ENCODE measurements around the gene INPP5A.

INPP5A gene

DNA sequence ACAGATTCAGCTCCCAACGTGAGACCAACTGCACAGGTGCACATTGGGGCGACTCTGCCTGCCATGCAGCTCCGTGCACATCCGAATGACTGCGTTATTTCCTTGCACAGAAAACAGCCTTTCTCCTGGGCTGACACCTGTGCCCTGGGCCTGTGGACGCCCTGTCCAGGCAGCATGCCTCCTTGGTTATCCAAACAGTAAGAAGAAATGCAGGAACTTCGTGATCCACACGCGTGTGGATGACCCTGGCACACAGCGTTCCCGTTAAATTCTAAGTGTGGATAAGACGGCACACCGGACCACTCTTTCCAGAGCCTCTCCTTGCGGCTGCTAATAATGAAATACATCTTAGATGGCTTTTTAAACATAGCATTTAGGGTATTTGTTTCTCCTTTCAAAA lies 208.8 kb downstream of the INPP5A start:
- ATAC-seq, result no peak
- TF ChIP-seq, protein P1, sequence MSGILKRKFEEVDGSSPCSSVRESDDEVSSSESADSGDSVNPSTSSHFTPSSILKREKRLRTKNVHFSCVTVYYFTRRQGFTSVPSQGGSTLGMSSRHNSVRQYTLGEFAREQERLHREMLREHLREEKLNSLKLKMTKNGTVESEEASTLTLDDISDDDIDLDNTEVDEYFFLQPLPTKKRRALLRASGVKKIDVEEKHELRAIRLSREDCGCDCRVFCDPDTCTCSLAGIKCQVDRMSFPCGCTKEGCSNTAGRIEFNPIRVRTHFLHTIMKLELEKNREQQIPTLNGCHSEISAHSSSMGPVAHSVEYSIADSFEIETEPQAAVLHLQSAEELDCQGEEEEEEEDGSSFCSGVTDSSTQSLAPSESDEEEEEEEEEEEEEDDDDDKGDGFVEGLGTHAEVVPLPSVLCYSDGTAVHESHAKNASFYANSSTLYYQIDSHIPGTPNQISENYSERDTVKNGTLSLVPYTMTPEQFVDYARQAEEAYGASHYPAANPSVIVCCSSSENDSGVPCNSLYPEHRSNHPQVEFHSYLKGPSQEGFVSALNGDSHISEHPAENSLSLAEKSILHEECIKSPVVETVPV (CRISPR knock-in tag; IDR thresholded peaks at IDR 0.05), result no peak
- TF ChIP-seq ZFP3 (CRISPR knock-in tag; IDR thresholded peaks at IDR 0.05) (no peak), ZFP30 (CRISPR knock-in tag; IDR thresholded peaks at IDR 0.05) (no peak), OSR1 (CRISPR knock-in tag; IDR thresholded peaks at IDR 0.05) (no peak), PPARA (CRISPR knock-in tag; IDR thresholded peaks at IDR 0.05; ENCODE audit: borderline replicate concordance) (no peak), ISL1 (CRISPR knock-in tag; IDR thresholded peaks at IDR 0.05) (no peak), ARNTL (CRISPR knock-in tag; IDR thresholded peaks at IDR 0.05; ENCODE audit: borderline replicate concordance, low read depth) (no peak), POU6F1 (CRISPR knock-in tag; IDR thresholded peaks at IDR 0.05; ENCODE audit: borderline replicate concordance, low read depth) (no peak), TOX (CRISPR knock-in tag; IDR thresholded peaks at IDR 0.05; ENCODE audit: borderline replicate concordance) (no peak), RARB (CRISPR knock-in tag; IDR thresholded peaks at IDR 0.05) (no peak), ZNF8 (CRISPR knock-in tag; IDR thresholded peaks at IDR 0.05) (no peak), SNAI2 (CRISPR knock-in tag; IDR thresholded peaks at IDR 0.05) (no peak), ZNF565 (CRISPR knock-in tag; conservative IDR thresholded peaks at IDR 0.05; ENCODE audit: low read depth) (no peak), BACH2 (CRISPR knock-in tag; IDR thresholded peaks at IDR 0.05; ENCODE audit: borderline replicate concordance) (no peak), CREB5 (CRISPR knock-in tag; IDR thresholded peaks at IDR 0.05; ENCODE audit: low read depth) (no peak), GLIS3 (CRISPR knock-in tag; IDR thresholded peaks at IDR 0.05) (no peak)
- TF ChIP-seq, protein P2, sequence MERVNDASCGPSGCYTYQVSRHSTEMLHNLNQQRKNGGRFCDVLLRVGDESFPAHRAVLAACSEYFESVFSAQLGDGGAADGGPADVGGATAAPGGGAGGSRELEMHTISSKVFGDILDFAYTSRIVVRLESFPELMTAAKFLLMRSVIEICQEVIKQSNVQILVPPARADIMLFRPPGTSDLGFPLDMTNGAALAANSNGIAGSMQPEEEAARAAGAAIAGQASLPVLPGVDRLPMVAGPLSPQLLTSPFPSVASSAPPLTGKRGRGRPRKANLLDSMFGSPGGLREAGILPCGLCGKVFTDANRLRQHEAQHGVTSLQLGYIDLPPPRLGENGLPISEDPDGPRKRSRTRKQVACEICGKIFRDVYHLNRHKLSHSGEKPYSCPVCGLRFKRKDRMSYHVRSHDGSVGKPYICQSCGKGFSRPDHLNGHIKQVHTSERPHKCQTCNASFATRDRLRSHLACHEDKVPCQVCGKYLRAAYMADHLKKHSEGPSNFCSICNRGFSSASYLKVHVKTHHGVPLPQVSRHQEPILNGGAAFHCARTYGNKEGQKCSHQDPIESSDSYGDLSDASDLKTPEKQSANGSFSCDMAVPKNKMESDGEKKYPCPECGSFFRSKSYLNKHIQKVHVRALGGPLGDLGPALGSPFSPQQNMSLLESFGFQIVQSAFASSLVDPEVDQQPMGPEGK (CRISPR knock-in tag; IDR thresholded peaks at IDR 0.05; ENCODE audit: borderline replicate concordance), result no peak

GRCh38 chr10:132746801-132747625 lies 209.4 kb downstream of the INPP5A start:
- TF ChIP-seq RARB (CRISPR knock-in tag; IDR thresholded peaks at IDR 0.05) (no peak), TOX (CRISPR knock-in tag; IDR thresholded peaks at IDR 0.05; ENCODE audit: borderline replicate concordance) (no peak), CREB5 (CRISPR knock-in tag; IDR thresholded peaks at IDR 0.05; ENCODE audit: low read depth) (no peak)
- TF ChIP-seq, protein P3, sequence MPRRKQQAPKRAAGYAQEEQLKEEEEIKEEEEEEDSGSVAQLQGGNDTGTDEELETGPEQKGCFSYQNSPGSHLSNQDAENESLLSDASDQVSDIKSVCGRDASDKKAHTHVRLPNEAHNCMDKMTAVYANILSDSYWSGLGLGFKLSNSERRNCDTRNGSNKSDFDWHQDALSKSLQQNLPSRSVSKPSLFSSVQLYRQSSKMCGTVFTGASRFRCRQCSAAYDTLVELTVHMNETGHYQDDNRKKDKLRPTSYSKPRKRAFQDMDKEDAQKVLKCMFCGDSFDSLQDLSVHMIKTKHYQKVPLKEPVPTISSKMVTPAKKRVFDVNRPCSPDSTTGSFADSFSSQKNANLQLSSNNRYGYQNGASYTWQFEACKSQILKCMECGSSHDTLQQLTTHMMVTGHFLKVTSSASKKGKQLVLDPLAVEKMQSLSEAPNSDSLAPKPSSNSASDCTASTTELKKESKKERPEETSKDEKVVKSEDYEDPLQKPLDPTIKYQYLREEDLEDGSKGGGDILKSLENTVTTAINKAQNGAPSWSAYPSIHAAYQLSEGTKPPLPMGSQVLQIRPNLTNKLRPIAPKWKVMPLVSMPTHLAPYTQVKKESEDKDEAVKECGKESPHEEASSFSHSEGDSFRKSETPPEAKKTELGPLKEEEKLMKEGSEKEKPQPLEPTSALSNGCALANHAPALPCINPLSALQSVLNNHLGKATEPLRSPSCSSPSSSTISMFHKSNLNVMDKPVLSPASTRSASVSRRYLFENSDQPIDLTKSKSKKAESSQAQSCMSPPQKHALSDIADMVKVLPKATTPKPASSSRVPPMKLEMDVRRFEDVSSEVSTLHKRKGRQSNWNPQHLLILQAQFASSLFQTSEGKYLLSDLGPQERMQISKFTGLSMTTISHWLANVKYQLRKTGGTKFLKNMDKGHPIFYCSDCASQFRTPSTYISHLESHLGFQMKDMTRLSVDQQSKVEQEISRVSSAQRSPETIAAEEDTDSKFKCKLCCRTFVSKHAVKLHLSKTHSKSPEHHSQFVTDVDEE (CRISPR knock-in tag; IDR thresholded peaks at IDR 0.05), result no peak

DNA sequence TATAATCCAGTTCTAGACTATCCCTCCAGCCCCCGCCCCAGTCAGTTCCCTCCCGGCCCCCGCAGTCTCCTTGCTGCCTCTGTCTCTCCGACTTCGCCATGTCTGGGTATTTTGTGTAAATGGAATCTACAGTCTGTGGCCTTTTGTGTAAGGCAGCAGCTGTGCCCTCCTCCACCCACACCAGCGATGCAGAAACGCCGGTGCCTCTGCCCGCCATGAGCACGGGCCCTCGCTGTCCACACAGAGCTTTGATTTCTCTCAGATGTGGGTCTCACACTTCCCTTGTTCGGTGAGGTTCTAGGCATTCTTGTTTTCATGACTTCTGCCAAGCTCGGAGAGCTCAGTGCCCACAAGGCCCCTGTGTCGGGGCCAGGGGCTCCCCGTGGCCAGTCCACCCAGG lies 210.5 kb downstream of the INPP5A start:
- no peak for TF ChIP-seq PPARA (CRISPR knock-in tag; IDR thresholded peaks at IDR 0.05; ENCODE audit: borderline replicate concordance)
- TF ChIP-seq ARNTL (CRISPR knock-in tag; IDR thresholded peaks at IDR 0.05; ENCODE audit: borderline replicate concordance, low read depth), result no peak
- TF ChIP-seq ESRRG (CRISPR knock-in tag; IDR thresholded peaks at IDR 0.05), result no peak
- no peak for TF ChIP-seq GLIS3 (CRISPR knock-in tag; IDR thresholded peaks at IDR 0.05)
- TF ChIP-seq, protein P2 (CRISPR knock-in tag; IDR thresholded peaks at IDR 0.05; ENCODE audit: borderline replicate concordance), result no peak
- no peak for TF ChIP-seq ZFP30 (CRISPR knock-in tag; IDR thresholded peaks at IDR 0.05)
- no peak for TF ChIP-seq BACH2 (CRISPR knock-in tag; IDR thresholded peaks at IDR 0.05; ENCODE audit: borderline replicate concordance)
- no peak for TF ChIP-seq SNAI2 (CRISPR knock-in tag; IDR thresholded peaks at IDR 0.05)
- no peak for TF ChIP-seq CSDC2 (CRISPR knock-in tag; IDR thresholded peaks at IDR 0.05)
- no peak for TF ChIP-seq OSR1 (CRISPR knock-in tag; IDR thresholded peaks at IDR 0.05)
- TF ChIP-seq, protein P1 (CRISPR knock-in tag; IDR thresholded peaks at IDR 0.05), result no peak
- TF ChIP-seq ZC3H10 (CRISPR knock-in tag; IDR thresholded peaks at IDR 0.05), result no peak
- ATAC-seq, result no peak

More at GRCh38 chr10:132746801-132747625, 209.4 kb downstream of the INPP5A start:
- ATAC-seq, result no peak

All from SK-N-SH treated with all-trans-retinoic acid at 6 μM for 48 hours (cell line).